Measurements from ENCODE around the gene ARID1B. TPM values are rescaled to one million over a fixed set of nuclear protein-coding genes. Genes with fewer than 3 reads are reported as not detected.

ARID1B gene
- total RNA-seq, 1 donor: 55.0 TPM

GRCh38 chr6:157077251-157077650 is 300.1 kb downstream of the ARID1B start:
- Histone ChIP-seq H3K27ac (ENCODE audit: low read depth, low read length) (no peak overlapping the region), H3K4me2 (ENCODE audit: insufficient read depth, low read length) (no peak overlapping the region), H4K20me1 (ENCODE audit: insufficient read depth, low read length) (peaks cover 7% of the 10 kb centered on the region), H3K36me3 (ENCODE audit: insufficient read depth, low read length) (no peaks in the 10 kb centered on the region), H3K27me3 (ENCODE audit: insufficient read depth, low read length) (no peaks in the 10 kb centered on the region), H3K4me3 (ENCODE audit: insufficient read depth, low read length) (no peak overlapping the region), H3K4me1 (ENCODE audit: insufficient read depth, low read length) (peaks cover 11% of the 10 kb centered on the region), H3K9me3 (ENCODE audit: low read depth, low read length) (no peaks in the 10 kb centered on the region), H2AFZ (ENCODE audit: low read length) (no peak overlapping the region), H3K79me2 (ENCODE audit: insufficient read depth, low read length) (peaks cover 29% of the 10 kb centered on the region)
- DNase-seq (ENCODE audit: insufficient read length, low spot score, missing footprints): no peak
- no peak for TF ChIP-seq CTCF (IDR thresholded peaks at IDR 0.05; ENCODE audit: extremely low read depth, low read depth, low read length)

GRCh38 chr6:157078326-157078725 is 301.1 kb downstream of the ARID1B start:
- Histone ChIP-seq H3K27me3 (ENCODE audit: insufficient read depth, low read length) (no peaks in the 10 kb centered on the region), H3K9me3 (ENCODE audit: low read depth, low read length) (no peaks in the 10 kb centered on the region), H3K4me2 (ENCODE audit: insufficient read depth, low read length) (no peak overlapping the region), H4K20me1 (ENCODE audit: insufficient read depth, low read length) (peaks cover 7% of the 10 kb centered on the region), H3K4me3 (ENCODE audit: insufficient read depth, low read length) (no peak overlapping the region), H3K27ac (ENCODE audit: low read depth, low read length) (no peak overlapping the region), H2AFZ (ENCODE audit: low read length) (no peak overlapping the region), H3K36me3 (ENCODE audit: insufficient read depth, low read length) (no peaks in the 10 kb centered on the region), H3K4me1 (ENCODE audit: insufficient read depth, low read length) (peaks cover 11% of the 10 kb centered on the region), H3K79me2 (ENCODE audit: insufficient read depth, low read length) (peaks cover 32% of the 10 kb centered on the region)
- TF ChIP-seq CTCF (IDR thresholded peaks at IDR 0.05; ENCODE audit: extremely low read depth, low read depth, low read length): no peak
- no peak for DNase-seq (ENCODE audit: insufficient read length, low spot score, missing footprints)

DNA sequence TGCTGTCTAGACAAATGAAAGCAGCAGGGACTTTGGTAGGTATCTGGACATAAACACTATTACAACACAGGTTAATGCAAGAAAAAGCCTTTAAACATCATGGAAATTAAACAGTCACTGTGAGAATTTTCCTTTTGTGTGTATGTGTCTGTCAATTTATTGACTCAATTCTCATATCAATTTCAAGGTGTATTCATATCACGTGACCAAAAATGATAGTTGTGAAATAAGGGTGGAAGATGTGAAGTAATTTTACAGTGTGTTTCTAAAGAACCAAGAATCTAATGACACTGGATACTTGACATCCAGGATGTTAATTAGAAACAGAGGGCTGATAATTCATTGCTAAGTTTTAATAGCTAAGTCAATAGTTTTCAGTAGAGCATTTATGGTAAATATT is 302.1 kb downstream of the ARID1B start:
- Histone ChIP-seq H3K36me3 (ENCODE audit: insufficient read depth, low read length) (no peaks in the 10 kb centered on the region), H3K79me2 (ENCODE audit: insufficient read depth, low read length) (peaks cover 29% of the 10 kb centered on the region), H2AFZ (ENCODE audit: low read length) (no peak overlapping the region), H4K20me1 (ENCODE audit: insufficient read depth, low read length) (peaks cover 7% of the 10 kb centered on the region), H3K4me3 (ENCODE audit: insufficient read depth, low read length) (no peak overlapping the region), H3K27ac (ENCODE audit: low read depth, low read length) (no peak overlapping the region), H3K4me1 (ENCODE audit: insufficient read depth, low read length) (peaks cover 11% of the 10 kb centered on the region), H3K4me2 (ENCODE audit: insufficient read depth, low read length) (no peak overlapping the region), H3K9me3 (ENCODE audit: low read depth, low read length) (no peaks in the 10 kb centered on the region), H3K27me3 (ENCODE audit: insufficient read depth, low read length) (no peaks in the 10 kb centered on the region)
- TF ChIP-seq CTCF (IDR thresholded peaks at IDR 0.05; ENCODE audit: extremely low read depth, low read depth, low read length): no peak
- DNase-seq (ENCODE audit: insufficient read length, low spot score, missing footprints): no peak

- Histone ChIP-seq H2AFZ (ENCODE audit: low read length) (no peak overlapping the region), H3K27ac (ENCODE audit: low read depth, low read length) (no peak overlapping the region), H3K4me2 (ENCODE audit: insufficient read depth, low read length) (no peak overlapping the region), H3K4me3 (ENCODE audit: insufficient read depth, low read length) (no peak overlapping the region), H3K79me2 (ENCODE audit: insufficient read depth, low read length) (peaks cover 29% of the 10 kb centered on the region), H3K36me3 (ENCODE audit: insufficient read depth, low read length) (peaks cover 4% of the 10 kb centered on the region), H3K9me3 (ENCODE audit: low read depth, low read length) (no peaks in the 10 kb centered on the region), H3K4me1 (ENCODE audit: insufficient read depth, low read length) (peaks cover 11% of the 10 kb centered on the region), H4K20me1 (ENCODE audit: insufficient read depth, low read length) (peaks cover 7% of the 10 kb centered on the region), H3K27me3 (ENCODE audit: insufficient read depth, low read length) (no peaks in the 10 kb centered on the region)
- no peak for TF ChIP-seq CTCF (IDR thresholded peaks at IDR 0.05; ENCODE audit: extremely low read depth, low read depth, low read length)
- no peak for DNase-seq (ENCODE audit: insufficient read length, low spot score, missing footprints)
These were observed 302.6 kb downstream of the ARID1B start for GRCh38 chr6:157079771-157080170.
